GM19372 (cell line): Measurements from ENCODE around the gene LMO1.

Experiments
- ATAC-seq: cut with Tn5 transposase; IDR thresholded peaks from one replicate; pipeline ENCODE4 v1.9.1; 2021; ENCODE audit warnings: mild to moderate bottlenecking, low read depth, moderate library complexity; ENCODE audit not compliant: unreplicated experiment

LMO1 gene

GRCh38 chr11:8288824-8289491 is 25.3 kb upstream of the LMO1 start:
- no peak for ATAC-seq

DNA sequence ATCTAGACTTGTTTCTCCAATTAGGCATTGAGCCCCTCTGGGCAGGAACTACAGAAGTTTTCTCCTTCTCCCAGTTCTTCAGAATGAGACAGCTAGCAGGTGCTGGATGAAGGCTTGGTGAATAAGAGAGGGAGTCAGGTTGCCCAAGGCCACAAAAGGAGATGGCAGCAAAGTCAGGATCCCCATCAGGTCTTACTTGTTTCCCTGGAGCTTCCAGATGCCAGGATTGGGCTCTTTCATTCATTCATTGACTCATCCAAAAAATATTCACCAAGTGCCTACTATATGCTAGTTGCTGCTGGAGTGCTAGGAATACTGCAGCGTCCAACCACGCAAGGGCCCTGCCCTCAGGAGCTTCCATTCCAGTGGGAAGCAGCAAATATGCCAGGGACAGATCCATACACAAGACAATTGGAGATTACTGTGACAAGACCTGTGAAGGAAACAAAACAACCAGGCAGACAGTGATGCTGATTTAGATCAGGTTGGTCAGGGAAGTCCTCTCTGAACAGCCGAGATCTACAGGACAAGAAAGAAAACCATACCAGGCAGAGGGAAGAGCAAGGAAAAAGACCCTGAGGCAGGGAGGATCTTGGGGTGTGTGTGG is 24.6 kb upstream of the LMO1 start:
- no peak for ATAC-seq

GRCh38 chr11:8287703-8288102 is 24.0 kb upstream of the LMO1 start:
- no peak for ATAC-seq

DNA sequence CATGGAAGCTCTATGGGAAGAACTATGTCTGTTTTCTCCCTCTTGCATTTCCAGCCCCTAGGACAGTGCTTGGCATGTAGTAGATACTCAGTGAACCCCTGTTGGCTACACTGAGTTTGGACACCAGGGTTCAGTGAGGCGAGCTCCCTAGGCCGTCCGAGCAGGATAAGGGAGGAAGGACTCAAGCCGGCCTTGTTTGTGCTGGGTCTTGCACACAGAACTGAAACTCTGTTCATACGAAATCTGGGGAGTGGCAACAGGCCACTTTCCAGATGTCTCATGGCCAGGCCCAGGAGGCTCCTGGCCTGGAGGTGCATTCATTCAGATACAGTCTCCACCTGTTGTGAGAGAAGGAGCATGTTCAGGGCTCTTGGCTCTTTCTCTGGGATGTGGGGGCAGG is 23.6 kb upstream of the LMO1 start:
- no peak for ATAC-seq

- ATAC-seq: no peak
These were observed 23.2 kb upstream of the LMO1 start for GRCh38 chr11:8286886-8287285.

DNA sequence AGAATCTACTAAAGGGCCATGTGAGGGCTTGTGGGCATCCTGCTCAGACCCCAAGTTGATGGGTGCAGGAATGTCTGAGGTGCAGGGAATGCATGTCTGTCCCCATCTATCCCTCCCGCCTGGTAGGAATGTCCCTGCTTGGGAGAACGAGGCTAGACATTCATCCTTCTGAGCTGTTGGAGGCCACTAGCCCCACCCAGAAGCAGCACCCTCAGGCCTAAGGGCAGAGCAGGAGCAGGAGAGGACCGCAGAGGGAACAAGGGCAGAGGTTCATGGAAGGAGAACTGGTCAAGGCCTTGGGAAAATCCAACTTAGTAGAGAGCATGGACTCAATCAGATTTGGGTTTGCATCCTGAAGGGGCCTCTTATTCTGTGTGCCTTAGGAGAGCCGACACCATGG is 22.1 kb upstream of the LMO1 start:
- no peak for ATAC-seq

DNA sequence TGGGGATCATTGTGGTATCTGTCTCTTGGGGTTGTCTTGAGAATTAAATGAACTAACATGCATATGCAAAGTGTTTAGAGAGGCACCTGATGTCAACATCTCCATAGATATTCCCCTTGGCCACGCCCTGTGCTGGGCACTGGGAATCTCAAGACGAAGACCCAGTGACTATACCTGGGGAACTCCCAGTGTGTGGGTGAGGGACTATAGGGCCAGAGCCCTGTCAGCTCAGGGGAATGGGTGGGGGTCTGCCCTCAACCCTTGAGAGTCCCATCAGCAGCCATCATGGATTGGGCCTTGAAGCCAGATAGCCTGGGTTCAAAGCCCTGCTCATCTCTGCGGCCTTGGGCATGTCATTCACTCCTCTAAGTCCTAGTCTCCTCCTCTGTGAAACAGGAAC is 21.6 kb upstream of the LMO1 start:
- ATAC-seq: no peak

DNA sequence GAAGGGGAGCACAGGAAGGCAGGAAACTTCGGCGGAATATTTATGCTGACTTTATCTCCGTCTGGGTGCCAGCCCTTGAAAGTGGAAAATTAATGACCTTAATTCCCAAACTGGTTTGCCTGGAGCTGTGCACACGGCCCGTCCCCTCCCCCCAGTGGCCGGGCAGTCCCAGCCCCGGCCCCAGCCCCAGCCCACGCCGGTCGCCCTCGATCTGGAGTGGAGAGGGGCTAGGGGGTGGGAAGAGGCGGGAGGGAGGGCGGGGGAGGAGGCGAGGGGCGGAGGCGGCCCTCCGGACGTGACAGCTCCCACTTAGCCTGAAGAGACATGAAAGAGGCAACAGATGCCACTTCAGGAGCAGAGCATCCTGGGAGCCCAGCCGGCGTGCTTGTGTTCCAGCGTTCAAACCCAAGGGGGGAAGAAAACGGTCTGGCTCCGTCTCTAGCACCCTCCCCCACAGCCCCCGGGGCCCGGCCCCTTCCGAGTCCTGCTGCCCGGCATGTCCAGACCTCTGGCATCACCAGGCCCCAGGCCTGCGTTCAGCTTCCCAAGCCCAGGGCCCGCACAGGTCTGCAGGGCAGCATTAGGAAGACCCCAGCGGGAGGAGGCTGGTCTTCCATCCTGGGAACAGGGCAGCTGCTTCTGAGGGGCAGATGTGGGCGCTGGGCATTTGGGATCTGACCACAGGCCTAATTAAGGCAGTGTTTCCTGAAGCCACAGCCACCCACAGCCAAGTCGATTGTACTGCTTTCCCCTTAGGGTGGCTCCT is 20.0 kb upstream of the LMO1 start:
- ATAC-seq: no peak

- ATAC-seq: no peak
These were observed 19.4 kb upstream of the LMO1 start for GRCh38 chr11:8283100-8283464.

DNA sequence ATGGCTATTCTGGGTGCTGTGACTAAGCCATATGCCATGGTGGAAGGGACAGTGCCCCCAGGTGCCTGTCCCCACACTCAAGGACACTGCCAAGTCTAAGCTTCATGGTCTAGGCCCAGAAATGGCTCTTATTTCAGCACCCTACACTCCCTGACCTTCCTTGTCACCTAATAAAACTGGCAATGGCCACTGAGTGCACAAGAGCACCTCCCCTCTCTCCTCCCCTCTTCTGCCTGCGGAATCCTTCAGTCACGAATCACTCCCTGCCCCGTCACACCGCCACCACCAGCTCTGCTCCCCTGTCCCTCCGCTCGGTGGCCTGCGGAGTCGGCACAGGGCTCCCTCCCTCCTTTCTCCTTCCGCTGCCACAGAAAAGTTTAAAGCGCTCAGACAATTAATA is 19.0 kb upstream of the LMO1 start:
- no peak for ATAC-seq

- no peak for ATAC-seq
These were observed 17.6 kb upstream of the LMO1 start for GRCh38 chr11:8281266-8281665.

DNA sequence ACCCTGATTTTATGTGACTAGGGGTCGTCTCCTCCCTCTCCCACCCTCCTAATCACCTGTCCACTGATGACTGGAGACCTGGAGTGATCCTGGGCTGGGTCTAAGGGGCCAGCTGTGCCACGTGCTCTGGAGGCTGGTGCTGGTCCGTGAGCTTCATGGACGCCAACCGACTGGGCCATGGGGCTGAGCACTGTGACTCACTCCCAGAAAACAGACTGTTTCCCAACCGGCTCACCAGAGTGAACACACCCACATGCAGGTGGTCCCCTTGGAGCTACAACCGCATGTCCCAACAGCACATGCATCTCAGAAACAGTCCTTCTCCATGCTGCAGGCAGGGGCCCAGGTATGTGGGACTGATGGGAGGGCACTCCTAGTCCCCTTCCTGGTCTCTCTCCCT is 14.0 kb upstream of the LMO1 start:
- ATAC-seq: no peak

- ATAC-seq: no peak
These were observed 12.8 kb upstream of the LMO1 start for GRCh38 chr11:8276528-8276927.

DNA sequence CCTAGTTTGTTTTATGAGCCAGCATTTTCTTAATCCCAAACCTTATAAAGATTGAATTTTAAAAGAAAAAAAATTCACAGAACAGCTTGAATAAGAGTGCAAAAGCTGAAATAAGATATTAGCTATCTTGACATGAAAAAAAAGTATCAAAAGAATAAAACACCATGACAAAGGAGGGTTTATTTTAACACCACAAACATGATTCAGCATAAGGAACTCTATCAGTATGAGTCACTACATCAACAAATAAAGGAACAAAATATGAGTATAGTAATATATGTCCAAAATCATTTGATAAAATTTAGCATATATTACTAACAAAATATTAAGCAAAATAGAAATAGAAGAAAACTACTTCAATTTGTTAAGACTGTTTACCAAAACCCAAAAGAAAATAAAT is 9.6 kb upstream of the LMO1 start:
- no peak for ATAC-seq

- no peak for ATAC-seq
These were observed 7.6 kb upstream of the LMO1 start for GRCh38 chr11:8271106-8271886.

DNA sequence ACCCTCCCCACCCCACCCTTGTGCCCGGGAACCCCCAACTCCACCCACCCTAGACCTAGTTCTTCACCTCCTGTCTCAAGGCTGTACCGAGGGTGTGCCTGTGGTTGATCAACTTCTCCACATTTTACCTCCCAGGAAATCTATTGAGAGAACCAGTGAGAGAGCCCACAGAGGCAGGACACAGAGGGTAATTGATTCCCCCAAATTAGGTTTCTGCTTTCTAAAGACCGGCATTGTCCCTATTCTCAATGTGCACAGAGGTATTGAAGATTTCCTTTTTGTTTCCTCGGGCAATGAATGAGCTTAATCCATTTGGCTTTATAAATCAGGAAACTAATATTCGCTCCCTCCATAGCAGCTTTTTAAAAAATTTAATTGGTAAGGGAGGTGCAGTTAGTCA is 6.0 kb upstream of the LMO1 start:
- ATAC-seq: no peak

GRCh38 chr11:8268530-8269400 is 5.1 kb upstream of the LMO1 start:
- ATAC-seq: no peak

DNA sequence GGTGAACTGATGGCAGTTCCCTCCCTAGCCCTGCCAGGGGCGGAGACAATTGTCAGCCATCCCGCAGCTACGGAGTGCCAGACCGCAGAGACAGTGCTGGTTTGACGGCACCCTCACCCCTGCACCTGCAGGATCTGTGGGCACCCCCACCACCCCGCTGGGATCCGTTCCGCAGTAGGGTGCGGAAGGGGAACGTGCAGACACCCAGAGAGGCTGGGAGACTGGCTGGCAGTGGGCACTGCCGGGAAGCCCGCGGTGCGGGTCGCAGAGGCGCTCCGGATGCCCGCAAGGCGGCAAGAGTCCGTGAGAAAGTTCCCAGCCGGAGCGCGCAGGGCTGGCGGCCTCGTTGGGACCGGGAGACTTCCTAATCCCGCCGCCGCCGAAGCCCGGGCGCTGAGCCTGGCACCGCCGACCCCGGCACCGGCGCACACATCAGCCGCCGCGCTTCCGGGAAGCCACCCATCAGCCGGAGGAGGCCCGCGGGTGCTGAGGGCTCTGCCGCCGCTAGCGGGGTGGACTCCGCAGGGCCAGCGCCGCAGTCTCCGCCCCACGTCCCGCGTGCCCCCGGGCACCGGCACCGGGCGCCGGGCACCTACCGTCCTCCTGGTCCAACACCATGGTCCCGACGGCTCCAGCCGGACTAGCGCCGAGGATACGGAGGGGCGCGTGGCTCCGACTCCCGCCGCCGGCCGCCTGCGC is 4.3 kb upstream of the LMO1 start:
- ATAC-seq: no peak

GRCh38 chr11:8267280-8267679 is 3.6 kb upstream of the LMO1 start:
- ATAC-seq: no peak
